Measurements from ENCODE around the gene PNMA1.

Gene PNMA1

GRCh38 chr14:73662487-73662943 is 51.7 kb downstream of the PNMA1 start:
- peak; percentile 49 to 57 for DNase-seq

- no peak for DNase-seq
Observed at GRCh38 chr14:73661872-73662271, 52.3 kb downstream of the PNMA1 start.

All from inflammatory macrophage (primary cell).